Epithelial cell of proximal tubule (primary cell): ENCODE measurements around the gene SYNDIG1. TPM values are rescaled to one million over a fixed set of nuclear protein-coding genes. Genes with fewer than 3 reads are reported as not detected.

Source experiments
- DNase-seq: peaks from one replicate; pipeline ENCODE4 v3.0.0-alpha.2; 2011; ENCODE audit warnings: low read depth
- H3K4me3 ChIP-seq: 2 replicates; pipeline ENCODE4 v1.5.1; 2011; ENCODE audit warnings: low read depth, mild to moderate bottlenecking, low read length
- total RNA-seq: library from RNA; depleted of rRNA; stranded (reverse); fragments of >200 nt; gene quantifications from 2 replicates; pipeline ENCODE4 v1.2.3, GENCODE V29; 2015
- TF ChIP-seq, protein P1 (sequence below): conservative IDR thresholded peaks from 2 replicates; pipeline ENCODE4 v1.5.1; 2012; ENCODE audit warnings: low read depth, mild to moderate bottlenecking, low read length

Gene SYNDIG1
- total RNA-seq, 1 donor from 2014 or later = 0.12 TPM

DNA sequence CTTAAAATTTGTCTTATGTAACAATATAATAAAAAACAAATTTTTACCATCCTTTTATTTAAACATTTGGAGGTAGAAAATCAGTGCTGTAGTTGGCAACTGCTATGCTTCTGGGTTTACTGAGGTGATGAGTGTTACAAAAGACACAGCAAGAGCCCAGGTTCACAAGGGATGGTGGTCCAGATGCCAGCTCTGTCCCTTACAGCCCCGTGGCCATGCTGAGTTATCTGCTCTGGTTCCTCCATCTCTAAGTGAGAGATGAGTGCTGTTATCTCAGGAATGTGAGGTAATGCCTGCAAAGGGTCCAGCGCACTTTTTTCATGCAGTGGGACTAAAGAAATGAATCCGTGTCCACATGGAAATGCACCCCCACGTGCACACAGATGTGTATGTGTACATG, 17.8 kb downstream of the SYNDIG1 start:
- no peak for DNase-seq
- no peak overlapping the region for H3K4me3 ChIP-seq
- TF ChIP-seq, protein P1, sequence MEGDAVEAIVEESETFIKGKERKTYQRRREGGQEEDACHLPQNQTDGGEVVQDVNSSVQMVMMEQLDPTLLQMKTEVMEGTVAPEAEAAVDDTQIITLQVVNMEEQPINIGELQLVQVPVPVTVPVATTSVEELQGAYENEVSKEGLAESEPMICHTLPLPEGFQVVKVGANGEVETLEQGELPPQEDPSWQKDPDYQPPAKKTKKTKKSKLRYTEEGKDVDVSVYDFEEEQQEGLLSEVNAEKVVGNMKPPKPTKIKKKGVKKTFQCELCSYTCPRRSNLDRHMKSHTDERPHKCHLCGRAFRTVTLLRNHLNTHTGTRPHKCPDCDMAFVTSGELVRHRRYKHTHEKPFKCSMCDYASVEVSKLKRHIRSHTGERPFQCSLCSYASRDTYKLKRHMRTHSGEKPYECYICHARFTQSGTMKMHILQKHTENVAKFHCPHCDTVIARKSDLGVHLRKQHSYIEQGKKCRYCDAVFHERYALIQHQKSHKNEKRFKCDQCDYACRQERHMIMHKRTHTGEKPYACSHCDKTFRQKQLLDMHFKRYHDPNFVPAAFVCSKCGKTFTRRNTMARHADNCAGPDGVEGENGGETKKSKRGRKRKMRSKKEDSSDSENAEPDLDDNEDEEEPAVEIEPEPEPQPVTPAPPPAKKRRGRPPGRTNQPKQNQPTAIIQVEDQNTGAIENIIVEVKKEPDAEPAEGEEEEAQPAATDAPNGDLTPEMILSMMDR = no peak

- DNase-seq = no peak
- TF ChIP-seq, protein P1 = no peak
- H3K4me3 ChIP-seq = no peak overlapping the region
These were observed 18.2 kb downstream of the SYNDIG1 start for GRCh38 chr20:24487648-24488047.

DNA sequence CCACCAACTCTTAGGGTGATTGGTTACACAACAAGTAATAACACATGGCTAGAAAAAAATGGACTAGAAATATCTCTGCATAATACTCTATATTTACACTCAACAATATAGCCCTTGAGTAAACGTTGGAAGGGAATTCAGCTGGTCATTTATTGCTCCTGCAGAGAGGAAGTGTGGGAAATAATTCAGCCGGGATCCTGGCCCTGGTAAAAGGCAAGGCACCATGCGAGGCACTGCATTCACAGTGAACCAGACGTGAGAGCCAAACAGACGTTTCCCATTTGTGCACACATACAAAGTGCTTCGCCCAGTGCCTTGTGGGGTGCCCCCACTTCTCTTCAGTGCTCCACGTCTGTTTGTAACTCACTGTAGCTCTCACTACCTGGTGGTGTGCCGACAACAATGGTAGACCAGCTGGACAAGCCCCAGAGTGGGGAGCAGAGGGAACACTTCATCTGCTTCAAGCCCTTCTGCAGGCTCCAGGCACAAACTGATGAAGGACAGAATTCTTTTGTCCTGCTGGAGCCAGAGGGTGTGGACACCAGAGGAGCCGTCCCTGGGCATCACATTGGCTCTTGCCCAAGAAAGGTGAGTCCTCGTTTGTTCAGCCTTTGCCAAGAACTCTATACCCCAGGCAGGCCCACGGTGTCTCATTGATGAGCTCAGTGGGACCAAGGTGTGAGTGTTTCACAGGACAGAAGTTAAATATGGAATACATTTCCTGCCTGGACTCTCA, 18.8 kb downstream of the SYNDIG1 start:
- DNase-seq = no peak
- TF ChIP-seq, protein P1 = no peak
- no peak overlapping the region for H3K4me3 ChIP-seq

- no peak overlapping the region for H3K4me3 ChIP-seq
- TF ChIP-seq, protein P1 = no peak
- no peak for DNase-seq
These were observed 19.4 kb downstream of the SYNDIG1 start for GRCh38 chr20:24488800-24489175.

GRCh38 chr20:24489193-24489592, 19.8 kb downstream of the SYNDIG1 start:
- TF ChIP-seq, protein P1 = no peak
- DNase-seq = no peak
- H3K4me3 ChIP-seq = no peak overlapping the region

GRCh38 chr20:24489631-24490260, 20.3 kb downstream of the SYNDIG1 start:
- DNase-seq = no peak
- TF ChIP-seq, protein P1 = no peak
- H3K4me3 ChIP-seq = no peak overlapping the region

DNA sequence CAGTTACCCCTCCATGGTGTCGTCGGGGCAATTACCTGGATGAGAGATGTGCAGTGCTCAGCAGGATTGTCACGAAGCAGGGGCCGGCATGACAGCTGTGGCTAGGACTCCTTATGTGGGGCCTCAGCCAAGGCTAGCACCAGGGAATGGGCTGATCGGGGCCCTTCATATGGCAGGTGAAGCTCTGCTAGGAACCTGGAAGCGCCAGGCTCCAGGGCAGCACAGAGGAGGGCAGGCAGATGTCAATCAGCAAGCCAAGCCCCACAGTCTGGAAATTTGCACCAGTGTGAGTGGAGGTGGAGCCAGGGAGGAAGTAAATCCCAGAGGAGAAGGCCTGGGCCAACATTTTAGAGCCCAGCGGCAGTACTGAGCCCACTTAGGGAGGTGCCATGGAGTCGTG, 21.2 kb downstream of the SYNDIG1 start:
- H3K4me3 ChIP-seq = no peak overlapping the region
- TF ChIP-seq, protein P1 = no peak
- DNase-seq = no peak
